H9 (cell line): ENCODE data around the gene LAMA5. TPM values are rescaled to one million over a fixed set of nuclear protein-coding genes. Genes with fewer than 3 reads are reported as not detected.

Experiments used
- DNase-seq: peaks from one replicate; pipeline ENCODE4 v3.0.0-alpha.2; 2017
- H2AFZ ChIP-seq: one replicate; pipeline ENCODE4 v1.6.1; 2013; ENCODE audit warnings: mild to moderate bottlenecking, low read length, control low read depth, moderate library complexity
- H2AK5ac ChIP-seq: 2 replicates; pipeline ENCODE4 v1.6.1; 2013; ENCODE audit warnings: low read length, control low read depth, mixed read lengths; ENCODE audit not compliant: insufficient read length
- H2BK120ac ChIP-seq: one replicate; pipeline ENCODE4 v1.6.1; 2013; ENCODE audit warnings: low read depth, mild to moderate bottlenecking, low read length, control low read depth, inconsistent platforms; ENCODE audit not compliant: poor library complexity, severe bottlenecking
- H2BK12ac ChIP-seq: 2 replicates; pipeline ENCODE4 v1.6.1; 2013; ENCODE audit warnings: low read length, control low read depth, mixed read lengths, low read depth; ENCODE audit not compliant: insufficient read length
- H2BK15ac ChIP-seq: 2 replicates; pipeline ENCODE4 v1.6.1; 2013; ENCODE audit warnings: low read depth, low read length, control low read depth
- H2BK20ac ChIP-seq: one replicate; pipeline ENCODE4 v1.6.1; 2013; ENCODE audit warnings: low read depth, mild to moderate bottlenecking, low read length, control low read depth, inconsistent platforms; ENCODE audit not compliant: poor library complexity, severe bottlenecking
- H2BK5ac ChIP-seq: 2 replicates; pipeline ENCODE4 v1.6.1; 2013; ENCODE audit warnings: low read length, control low read depth, mixed read lengths; ENCODE audit not compliant: insufficient read length
- H3K14ac ChIP-seq: 2 replicates; pipeline ENCODE4 v1.6.1; 2013; ENCODE audit warnings: low read length, control low read depth; ENCODE audit not compliant: insufficient read depth
- H3K18ac ChIP-seq: 2 replicates; pipeline ENCODE4 v1.6.1; 2013; ENCODE audit warnings: low read depth, mild to moderate bottlenecking, mixed read lengths, low read length, control low read depth; ENCODE audit not compliant: insufficient read length
- H3K23ac ChIP-seq: 2 replicates; pipeline ENCODE4 v1.6.1; 2013; ENCODE audit warnings: low read length, control low read depth, mixed read lengths, low read depth; ENCODE audit not compliant: insufficient read length
- H3K23me2 ChIP-seq: 2 replicates; pipeline ENCODE4 v1.6.1; 2013; ENCODE audit warnings: low read depth, mild to moderate bottlenecking, mixed read lengths, low read length, control low read depth; ENCODE audit not compliant: insufficient read length, poor library complexity, severe bottlenecking
- H3K27ac ChIP-seq: 2 replicates; pipeline ENCODE4 v1.5.1; 2013; ENCODE audit warnings: low read length, control low read depth, mixed read lengths, low read depth; ENCODE audit not compliant: insufficient read length
- H3K27me3 ChIP-seq: 2 replicates; pipeline ENCODE4 v1.6.1; 2013; ENCODE audit warnings: low read length, control low read depth, inconsistent platforms; ENCODE audit not compliant: insufficient read depth
- H3K4ac ChIP-seq: 2 replicates; pipeline ENCODE4 v1.6.1; 2013; ENCODE audit warnings: low read depth, mild to moderate bottlenecking, control low read depth, inconsistent platforms, low read length, moderate library complexity
- H3K4me1 ChIP-seq: 2 replicates; pipeline ENCODE4 v1.6.1; 2013; ENCODE audit warnings: low read length, control low read depth, inconsistent platforms; ENCODE audit not compliant: insufficient read depth
- H3K4me2 ChIP-seq: 2 replicates; pipeline ENCODE4 v1.6.1; 2013; ENCODE audit warnings: low read length, control low read depth, mixed read lengths; ENCODE audit not compliant: insufficient read length, insufficient read depth
- H3K56ac ChIP-seq: 2 replicates; pipeline ENCODE4 v1.6.1; 2013; ENCODE audit warnings: low read depth, mild to moderate bottlenecking, mixed read lengths, low read length, control low read depth; ENCODE audit not compliant: insufficient read length
- H3K79me1 ChIP-seq: 2 replicates; pipeline ENCODE4 v1.6.1; 2013; ENCODE audit warnings: low read depth, mild to moderate bottlenecking, moderate library complexity, low read length, control low read depth, inconsistent platforms; ENCODE audit not compliant: insufficient read depth, poor library complexity, severe bottlenecking
- H3K79me2 ChIP-seq: 2 replicates; pipeline ENCODE4 v1.6.1; 2013; ENCODE audit warnings: low read length, control low read depth, inconsistent platforms; ENCODE audit not compliant: insufficient read depth
- H3K9ac ChIP-seq: 2 replicates; pipeline ENCODE4 v1.6.1; 2013; ENCODE audit warnings: low read length, control low read depth, mixed read lengths; ENCODE audit not compliant: insufficient read length; ENCODE audit errors: extremely low read depth
- H3K9me3 ChIP-seq: one replicate; pipeline ENCODE4 v1.6.1; 2013; ENCODE audit warnings: low read depth, low read length, inconsistent platforms; ENCODE audit not compliant: control insufficient read depth
- H3T11ph ChIP-seq: one replicate; pipeline ENCODE4 v1.6.1; 2013; ENCODE audit warnings: mild to moderate bottlenecking, low read length, control low read depth, inconsistent platforms
- H4K20me1 ChIP-seq: one replicate; pipeline ENCODE4 v1.6.1; 2013; ENCODE audit not compliant: control insufficient read depth, insufficient read length, insufficient read depth
- H4K5ac ChIP-seq: 2 replicates; pipeline ENCODE4 v1.6.1; 2013; ENCODE audit warnings: low read depth, mild to moderate bottlenecking, mixed read lengths, low read length, control low read depth; ENCODE audit not compliant: insufficient read length
- H4K8ac ChIP-seq: replicated peaks from 2 replicates; pipeline ENCODE4 v1.6.1; 2013; ENCODE audit warnings: low read length, control low read depth, mixed read lengths, low read depth; ENCODE audit not compliant: insufficient read length
- H4K91ac ChIP-seq: 2 replicates; pipeline ENCODE4 v1.6.1; 2013; ENCODE audit warnings: low read depth, mild to moderate bottlenecking, moderate library complexity, mixed read lengths, low read length, control low read depth; ENCODE audit not compliant: insufficient read length
- H3K27ac Mint-ChIP-seq, 3 experiments: 2 replicates in 2 of 3; 3 replicates in 1 of 3; pipeline ENCODE4 v1.8.0; 2020 to 2021; ENCODE audit warnings: mixed read lengths in 3 of 3, mild to moderate bottlenecking in 1 of 3, moderate library complexity in 1 of 3
- H3K27me3 Mint-ChIP-seq: 2 replicates; pipeline ENCODE4 v1.8.0; 2021; ENCODE audit warnings: low read depth, mild to moderate bottlenecking, moderate library complexity, mixed read lengths
- H3K36me3 Mint-ChIP-seq, 3 experiments: 2 replicates in 2 of 3; 3 replicates in 1 of 3; pipeline ENCODE4 v1.8.0; 2020 to 2021; ENCODE audit warnings: low read depth in 3 of 3, mixed read lengths in 3 of 3; ENCODE audit not compliant: insufficient read depth in 1 of 3
- H3K4me1 Mint-ChIP-seq, 2 experiments: 2 replicates each; pipeline ENCODE4 v1.8.0; 2020; ENCODE audit warnings: mixed read lengths in 2 of 2
- H3K4me3 Mint-ChIP-seq, 2 experiments: 2 replicates in 1 of 2; 3 replicates in 1 of 2; pipeline ENCODE4 v1.8.0; 2020 to 2021; ENCODE audit warnings: mild to moderate bottlenecking in 2 of 2, mixed read lengths in 2 of 2, moderate library complexity in 1 of 2
- H3K9me3 Mint-ChIP-seq, 2 experiments: 2 replicates in 1 of 2; 3 replicates in 1 of 2; pipeline ENCODE4 v1.8.0; 2020; ENCODE audit warnings: mild to moderate bottlenecking in 2 of 2, mixed read lengths in 2 of 2, moderate library complexity in 1 of 2
- WGBS: extraction: QIAGEN DNeasy Blood & Tissue Kit; methylation state at CpG from one replicate; pipeline ENCODE4 v1.1.7; 2013; ENCODE audit warnings: missing lambda C conversion rate, low lambda C conversion rate, mixed read lengths; ENCODE audit not compliant: insufficient read length; ENCODE audit errors: extremely low coverage; 5-methylcytosine and 5-hydroxymethylcytosine counted together
- total RNA-seq: library from RNA; stranded (reverse); gene quantifications from 2 replicates; pipeline ENCODE4 v1.2.1, GENCODE V29; 2021
- TF ChIP-seq, protein P1 (sequence below): fragments of 200-600 bp; sonication (generic); conservative IDR thresholded peaks from 3 replicates; pipeline ENCODE4 v1.8.0; 2021; ENCODE audit warnings: antibody characterized with exemption, mild to moderate bottlenecking

LAMA5 gene
- total RNA-seq, 1 experiment from 2014 or later, result 200 TPM

DNA sequence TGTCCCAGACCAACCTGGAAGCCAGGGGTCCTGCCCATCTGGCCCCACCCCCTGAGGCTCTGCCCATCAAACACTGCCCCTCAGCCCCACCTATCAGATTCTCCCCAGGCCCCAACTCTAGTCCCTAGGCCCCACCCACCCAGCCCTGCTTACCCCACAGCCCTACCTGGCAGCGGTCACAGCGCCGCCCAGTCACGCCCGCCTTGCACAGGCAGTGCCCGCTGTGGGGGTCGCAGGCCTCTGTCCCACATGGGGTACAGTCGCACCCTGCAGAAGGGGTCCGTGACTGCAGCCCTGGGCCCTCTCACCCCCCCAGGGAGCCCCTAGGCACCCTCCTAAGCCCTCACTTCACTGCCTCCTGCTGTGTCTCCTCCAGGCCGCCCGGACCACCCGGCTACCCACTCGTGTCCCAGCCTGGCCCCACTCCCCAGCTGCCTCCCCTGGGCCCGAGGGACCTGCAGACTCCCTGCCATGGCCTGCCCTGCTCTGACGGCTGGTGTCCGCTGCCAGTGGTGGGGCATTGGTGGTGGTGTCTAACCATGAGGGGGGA is 44.5 kb downstream of the LAMA5 start:
- peaks cover 41 to 81% (median 68%) of the 10 kb centered on the region in 3 experiments; a peak in 6 of 7 replicates for H3K36me3 Mint-ChIP-seq
- Histone ChIP-seq H2BK20ac (no peak overlapping the region), H4K91ac (no peak overlapping the region), H2BK12ac (no peak overlapping the region), H2BK120ac (no peak overlapping the region), H2AK5ac (no peak overlapping the region), H3K79me2 (no peaks in the 10 kb centered on the region), H2BK5ac (no peak overlapping the region), H4K5ac (no peak overlapping the region), H3T11ph (no peak overlapping the region), H3K27ac (no peak overlapping the region), H3K23me2 (no peaks in the 10 kb centered on the region), H3K27me3 (no peaks in the 10 kb centered on the region), H3K18ac (no peak overlapping the region), H3K4me2 (no peak overlapping the region), H4K8ac (no peak overlapping the region), H3K56ac (no peak overlapping the region), H3K4me1 (no peaks in the 10 kb centered on the region), H3K79me1 (no peaks in the 10 kb centered on the region), H2BK15ac (no peak overlapping the region), H2AFZ (no peak overlapping the region), H3K14ac (no peak overlapping the region), H3K9me3 (no peaks in the 10 kb centered on the region), H3K23ac (no peak overlapping the region), H3K4ac (no peak overlapping the region), H3K9ac (no peak overlapping the region), H4K20me1 (no peaks in the 10 kb centered on the region)
- peaks cover 3 to 19% of the 10 kb centered on the region in 2 experiments; a peak in 4 of 5 replicates for H3K9me3 Mint-ChIP-seq
- no peaks in the 10 kb centered on the region; the same call in none of the 2 replicates for H3K27me3 Mint-ChIP-seq
- no peak for DNase-seq
- H3K4me3 Mint-ChIP-seq, result no peak overlapping the region
- no CpG with 5 or more reads among the region's 16 CpGs for WGBS
- no peak overlapping the region for H3K27ac Mint-ChIP-seq
- H3K4me1 Mint-ChIP-seq, result peaks cover 2 to 3% of the 10 kb centered on the region in 2 experiments; a peak in 2 of 4 replicates
- TF ChIP-seq, protein P1, sequence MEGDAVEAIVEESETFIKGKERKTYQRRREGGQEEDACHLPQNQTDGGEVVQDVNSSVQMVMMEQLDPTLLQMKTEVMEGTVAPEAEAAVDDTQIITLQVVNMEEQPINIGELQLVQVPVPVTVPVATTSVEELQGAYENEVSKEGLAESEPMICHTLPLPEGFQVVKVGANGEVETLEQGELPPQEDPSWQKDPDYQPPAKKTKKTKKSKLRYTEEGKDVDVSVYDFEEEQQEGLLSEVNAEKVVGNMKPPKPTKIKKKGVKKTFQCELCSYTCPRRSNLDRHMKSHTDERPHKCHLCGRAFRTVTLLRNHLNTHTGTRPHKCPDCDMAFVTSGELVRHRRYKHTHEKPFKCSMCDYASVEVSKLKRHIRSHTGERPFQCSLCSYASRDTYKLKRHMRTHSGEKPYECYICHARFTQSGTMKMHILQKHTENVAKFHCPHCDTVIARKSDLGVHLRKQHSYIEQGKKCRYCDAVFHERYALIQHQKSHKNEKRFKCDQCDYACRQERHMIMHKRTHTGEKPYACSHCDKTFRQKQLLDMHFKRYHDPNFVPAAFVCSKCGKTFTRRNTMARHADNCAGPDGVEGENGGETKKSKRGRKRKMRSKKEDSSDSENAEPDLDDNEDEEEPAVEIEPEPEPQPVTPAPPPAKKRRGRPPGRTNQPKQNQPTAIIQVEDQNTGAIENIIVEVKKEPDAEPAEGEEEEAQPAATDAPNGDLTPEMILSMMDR, result no peak
